ENCODE measurements around the gene LRFN2. TPM values are rescaled to one million over a fixed set of nuclear protein-coding genes. Genes with fewer than 3 reads are reported as not detected.

LRFN2 gene
- total RNA-seq, 1 experiment from 2014 or later: 26.6 TPM

DNA sequence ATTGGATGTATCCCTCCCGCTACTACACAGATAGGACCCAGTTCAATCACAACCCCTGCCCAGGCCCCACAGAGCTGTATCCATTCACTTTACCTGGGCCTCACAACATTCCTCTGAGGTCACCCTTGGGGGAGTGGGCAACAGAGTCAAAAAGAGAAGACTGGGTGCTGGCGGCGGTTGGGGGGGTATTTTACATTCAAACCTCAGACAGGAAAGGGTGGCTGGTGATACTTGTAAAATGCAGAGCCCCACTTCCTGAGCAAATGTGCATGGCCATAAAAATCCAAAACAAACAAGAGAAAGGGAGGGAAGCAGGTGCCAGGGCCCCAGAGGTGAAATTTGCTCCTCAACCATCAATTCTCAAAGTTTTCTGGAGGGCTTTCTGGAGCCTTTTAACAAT is 3.5 kb downstream of the LRFN2 start:
- Histone ChIP-seq H3K27ac (ENCODE audit: low read depth, low read length, poor library complexity, severe bottlenecking) (peak overlapping the region; percentile 89), H3K9me3 (ENCODE audit: low read depth, low read length, poor library complexity, severe bottlenecking) (no peaks in the 10 kb centered on the region), H3K4me1 (ENCODE audit: insufficient read depth, low read length, poor library complexity, severe bottlenecking) (peaks cover 56% of the 10 kb centered on the region), H3K36me3 (ENCODE audit: insufficient read depth, low read length, poor library complexity, severe bottlenecking) (peaks cover 6% of the 10 kb centered on the region), H3K4me3 (ENCODE audit: low read depth, low read length, poor library complexity, severe bottlenecking) (peak overlapping the region; percentile 90), H3K27me3 (replicated peaks; ENCODE audit: insufficient read depth, low read depth, low read length, poor library complexity) (no peaks in the 10 kb centered on the region)
- ChIA-PET CTCF (no interaction called here), POLR2A (ENCODE audit: low non-redundant PET) (no interaction called here)
- intact Hi-C loops (cut with micrococcal nuclease; ENCODE audit: unreplicated experiment): loop anchor here (10.0 kb wide), 1 partner anchor 259 kb away; no protein-coding TSS in a partner anchor
- TF ChIP-seq EZH2 (IDR thresholded peaks at IDR 0.05; ENCODE audit: borderline replicate concordance, low read depth, low read length, poor library complexity, severe bottlenecking): no peak
- TF ChIP-seq, protein P1, sequence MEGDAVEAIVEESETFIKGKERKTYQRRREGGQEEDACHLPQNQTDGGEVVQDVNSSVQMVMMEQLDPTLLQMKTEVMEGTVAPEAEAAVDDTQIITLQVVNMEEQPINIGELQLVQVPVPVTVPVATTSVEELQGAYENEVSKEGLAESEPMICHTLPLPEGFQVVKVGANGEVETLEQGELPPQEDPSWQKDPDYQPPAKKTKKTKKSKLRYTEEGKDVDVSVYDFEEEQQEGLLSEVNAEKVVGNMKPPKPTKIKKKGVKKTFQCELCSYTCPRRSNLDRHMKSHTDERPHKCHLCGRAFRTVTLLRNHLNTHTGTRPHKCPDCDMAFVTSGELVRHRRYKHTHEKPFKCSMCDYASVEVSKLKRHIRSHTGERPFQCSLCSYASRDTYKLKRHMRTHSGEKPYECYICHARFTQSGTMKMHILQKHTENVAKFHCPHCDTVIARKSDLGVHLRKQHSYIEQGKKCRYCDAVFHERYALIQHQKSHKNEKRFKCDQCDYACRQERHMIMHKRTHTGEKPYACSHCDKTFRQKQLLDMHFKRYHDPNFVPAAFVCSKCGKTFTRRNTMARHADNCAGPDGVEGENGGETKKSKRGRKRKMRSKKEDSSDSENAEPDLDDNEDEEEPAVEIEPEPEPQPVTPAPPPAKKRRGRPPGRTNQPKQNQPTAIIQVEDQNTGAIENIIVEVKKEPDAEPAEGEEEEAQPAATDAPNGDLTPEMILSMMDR (conservative IDR thresholded peaks at IDR 0.05; ENCODE audit: low read depth, low read length): no peak
- BruUV-seq (replicated peaks): no TSS peak
- no peak for DNase-seq (ENCODE audit: low spot score)

DNA sequence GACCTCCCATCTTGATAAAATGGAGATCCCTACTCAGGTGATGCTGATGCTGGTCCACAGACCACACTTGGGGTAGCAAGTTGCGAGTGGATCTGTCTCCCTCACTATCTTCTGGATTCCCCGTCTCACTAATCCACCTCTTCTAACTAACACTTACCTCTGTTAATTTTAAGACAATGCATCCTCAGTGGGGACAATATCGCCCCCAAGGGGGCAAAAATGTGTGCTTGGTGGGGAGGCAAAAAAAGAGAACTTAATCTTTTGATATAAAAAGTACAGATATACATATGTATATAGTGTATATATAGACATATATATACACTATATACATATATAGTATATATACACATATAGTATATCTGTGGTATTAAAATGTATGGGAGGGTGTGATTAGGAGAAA is 4.3 kb downstream of the LRFN2 start:
- ChIA-PET POLR2A (ENCODE audit: low non-redundant PET) (no interaction called here), CTCF (no interaction called here)

GRCh38 chr6:40579101-40579500 is 8.1 kb downstream of the LRFN2 start:
- Histone ChIP-seq H3K27me3 (replicated peaks; ENCODE audit: insufficient read depth, low read depth, low read length, poor library complexity) (no peaks in the 10 kb centered on the region), H3K4me3 (ENCODE audit: low read depth, low read length, poor library complexity, severe bottlenecking) (no peak overlapping the region), H3K27ac (ENCODE audit: low read depth, low read length, poor library complexity, severe bottlenecking) (no peak overlapping the region), H3K36me3 (ENCODE audit: insufficient read depth, low read length, poor library complexity, severe bottlenecking) (peaks cover 6% of the 10 kb centered on the region), H3K4me1 (ENCODE audit: insufficient read depth, low read length, poor library complexity, severe bottlenecking) (peaks cover 72% of the 10 kb centered on the region), H3K9me3 (ENCODE audit: low read depth, low read length, poor library complexity, severe bottlenecking) (no peaks in the 10 kb centered on the region)
- BruUV-seq (replicated peaks): no TSS peak
- ChIA-PET CTCF (no interaction called here), POLR2A (ENCODE audit: low non-redundant PET) (no interaction called here)
- no peak for DNase-seq (ENCODE audit: low spot score)
- TF ChIP-seq, protein P1 (conservative IDR thresholded peaks at IDR 0.05; ENCODE audit: low read depth, low read length): no peak
- TF ChIP-seq EZH2 (IDR thresholded peaks at IDR 0.05; ENCODE audit: borderline replicate concordance, low read depth, low read length, poor library complexity, severe bottlenecking): no peak
- intact Hi-C loops (cut with micrococcal nuclease; ENCODE audit: unreplicated experiment): no loop called here

More for the DNA sequence above, 4.3 kb downstream of the LRFN2 start:
- Histone ChIP-seq H3K9me3 (ENCODE audit: low read depth, low read length, poor library complexity, severe bottlenecking) (no peaks in the 10 kb centered on the region), H3K4me3 (ENCODE audit: low read depth, low read length, poor library complexity, severe bottlenecking) (no peak overlapping the region), H3K27me3 (replicated peaks; ENCODE audit: insufficient read depth, low read depth, low read length, poor library complexity) (no peaks in the 10 kb centered on the region), H3K27ac (ENCODE audit: low read depth, low read length, poor library complexity, severe bottlenecking) (peak overlapping the region; percentile 89), H3K36me3 (ENCODE audit: insufficient read depth, low read length, poor library complexity, severe bottlenecking) (peaks cover 6% of the 10 kb centered on the region), H3K4me1 (ENCODE audit: insufficient read depth, low read length, poor library complexity, severe bottlenecking) (peaks cover 54% of the 10 kb centered on the region)
- intact Hi-C loops (cut with micrococcal nuclease; ENCODE audit: unreplicated experiment): loop anchor here (10.0 kb wide), 1 partner anchor 258 kb away; no protein-coding TSS in a partner anchor
- DNase-seq (ENCODE audit: low spot score): peak; percentile 42
- TF ChIP-seq, protein P1 (conservative IDR thresholded peaks at IDR 0.05; ENCODE audit: low read depth, low read length): peak; percentile 53; the same call in 1 of the 2 replicates
- TF ChIP-seq EZH2 (IDR thresholded peaks at IDR 0.05; ENCODE audit: borderline replicate concordance, low read depth, low read length, poor library complexity, severe bottlenecking): no peak
- BruUV-seq (replicated peaks): no TSS peak
